Neuronal stem cell (in vitro differentiated cells): Measurements from ENCODE around the gene MED15.

Source experiments
- DNase-seq: peaks from one replicate; pipeline ENCODE4 v3.0.0-alpha.2; 2013; ENCODE audit warnings: low spot score
- H2AFZ ChIP-seq: one replicate; pipeline ENCODE4 v1.6.1; 2013; ENCODE audit warnings: mild to moderate bottlenecking, low read length, inconsistent platforms
- H2AK5ac ChIP-seq: 2 replicates; pipeline ENCODE4 v1.6.1; 2013; ENCODE audit warnings: low read depth, mild to moderate bottlenecking, inconsistent platforms, low read length, moderate library complexity, mixed read lengths
- H2BK120ac ChIP-seq: 2 replicates; pipeline ENCODE4 v1.6.1; 2013; ENCODE audit warnings: low read depth, mild to moderate bottlenecking, inconsistent platforms, low read length, moderate library complexity, mixed read lengths
- H2BK12ac ChIP-seq: one replicate; pipeline ENCODE4 v1.6.1; 2013; ENCODE audit warnings: low read length, inconsistent platforms
- H2BK15ac ChIP-seq: 2 replicates; pipeline ENCODE4 v1.6.1; 2013; ENCODE audit warnings: mild to moderate bottlenecking, low read length, inconsistent platforms, mixed read lengths
- H2BK5ac ChIP-seq: one replicate; pipeline ENCODE4 v1.6.1; 2013; ENCODE audit warnings: inconsistent platforms, mild to moderate bottlenecking, low read length, moderate library complexity
- H3K14ac ChIP-seq: one replicate; pipeline ENCODE4 v1.6.1; 2013; ENCODE audit warnings: low read length, inconsistent platforms
- H3K18ac ChIP-seq: 2 replicates; pipeline ENCODE4 v1.6.1; 2013; ENCODE audit warnings: low read length, inconsistent platforms
- H3K23ac ChIP-seq: 2 replicates; pipeline ENCODE4 v1.6.1; 2013; ENCODE audit warnings: low read depth, mild to moderate bottlenecking, mixed read lengths, low read length, inconsistent platforms; ENCODE audit not compliant: poor library complexity
- H3K27ac ChIP-seq: replicated peaks from 3 replicates; pipeline ENCODE4 v1.5.1; 2013; ENCODE audit warnings: low read length, inconsistent platforms
- H3K27me3 ChIP-seq, 3 experiments: 2 replicates each; pipeline ENCODE4 v1.6.1; 2013; ENCODE audit warnings: low read length in 3 of 3, mild to moderate bottlenecking in 2 of 3, inconsistent platforms in 1 of 3, low read depth in 1 of 3, mixed read lengths in 1 of 3, moderate library complexity in 1 of 3; ENCODE audit not compliant: control insufficient read depth in 3 of 3, insufficient read depth in 3 of 3
- H3K36me3 ChIP-seq, 2 donors: replicated peaks in 1 of 2; 2 replicates each; pipeline ENCODE4 v1.6.1; 2013; ENCODE audit warnings: low read length in 2 of 2; ENCODE audit not compliant: control insufficient read depth in 2 of 2, insufficient read depth in 2 of 2
- H3K4ac ChIP-seq: 2 replicates; pipeline ENCODE4 v1.6.1; 2013; ENCODE audit warnings: inconsistent platforms, mild to moderate bottlenecking, low read length, moderate library complexity
- H3K4me1 ChIP-seq, 2 donors: 1 replicate in 1 of 2; 2 replicates in 1 of 2; pipeline ENCODE4 v1.6.1; 2013; ENCODE audit warnings: low read length in 2 of 2, low read depth in 1 of 2; ENCODE audit not compliant: control insufficient read depth in 2 of 2, insufficient read depth in 1 of 2
- H3K4me2 ChIP-seq: one replicate; pipeline ENCODE4 v1.6.1; 2013; ENCODE audit warnings: mild to moderate bottlenecking, low read length, inconsistent platforms; ENCODE audit not compliant: insufficient read depth, poor library complexity, severe bottlenecking
- H3K4me3 ChIP-seq, 2 donors: 2 replicates each; pipeline ENCODE4 v1.5.1; 2013; ENCODE audit warnings: low read length in 2 of 2, mild to moderate bottlenecking in 2 of 2, inconsistent platforms in 1 of 2, moderate library complexity in 1 of 2
- H3K79me1 ChIP-seq: one replicate; pipeline ENCODE4 v1.6.1; 2013; ENCODE audit warnings: low read depth, mild to moderate bottlenecking, inconsistent platforms, low read length, moderate library complexity
- H3K9ac ChIP-seq: one replicate; pipeline ENCODE4 v1.6.1; 2013; ENCODE audit warnings: mild to moderate bottlenecking, low read depth, low read length, inconsistent platforms; ENCODE audit not compliant: poor library complexity
- H3K9me3 ChIP-seq, 2 donors: replicated peaks in 1 of 2; 2 replicates each; pipeline versions ENCODE3 to v1.6.1; 2013; ENCODE audit warnings: low read length in 2 of 2, mild to moderate bottlenecking in 2 of 2, inconsistent platforms in 1 of 2, low read depth in 1 of 2, mixed read lengths in 1 of 2, moderate library complexity in 1 of 2; ENCODE audit not compliant: control insufficient read depth in 2 of 2, insufficient read depth in 1 of 2
- H4K8ac ChIP-seq: one replicate; pipeline ENCODE4 v1.6.1; 2013; ENCODE audit warnings: low read depth, mild to moderate bottlenecking, inconsistent platforms, low read length, moderate library complexity
- H4K91ac ChIP-seq: one replicate; pipeline ENCODE4 v1.6.1; 2013; ENCODE audit warnings: low read length, low read depth, mild to moderate bottlenecking, inconsistent platforms; ENCODE audit not compliant: poor library complexity
- WGBS, 2 donors: extraction: QIAGEN DNeasy Blood & Tissue Kit; methylation state at CpG; one replicate each; pipeline ENCODE4 v1.1.7; 2013; ENCODE audit warnings: missing lambda C conversion rate in 2 of 2, mixed read lengths in 1 of 2; ENCODE audit not compliant: insufficient read length in 2 of 2, insufficient replicate concordance in 1 of 2; ENCODE audit errors: extremely low coverage in 2 of 2; 5-methylcytosine and 5-hydroxymethylcytosine counted together

The MED15 gene

DNA sequence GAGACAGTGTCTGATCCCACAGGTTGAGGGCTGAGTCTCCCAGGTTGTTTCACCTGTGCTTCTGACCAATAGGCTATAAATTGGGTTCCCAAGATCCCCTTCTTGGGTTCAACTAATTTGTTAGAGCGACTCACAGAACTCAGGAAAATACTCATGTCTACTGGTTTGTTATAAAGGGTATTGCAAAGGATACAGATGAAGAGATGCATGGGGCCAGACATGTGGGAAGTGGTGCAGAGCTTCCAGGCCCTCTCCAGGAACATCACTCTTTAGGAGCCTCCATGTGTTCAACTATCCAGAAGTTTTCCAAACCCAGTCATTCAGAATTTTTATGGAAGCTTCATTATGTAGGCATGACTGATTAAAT is 16.5 kb upstream of the MED15 start:
- H3K4me3 ChIP-seq = no peak overlapping the region
- no CpG with 5 or more reads among the region's 1 CpG for WGBS, 2 donors

DNA sequence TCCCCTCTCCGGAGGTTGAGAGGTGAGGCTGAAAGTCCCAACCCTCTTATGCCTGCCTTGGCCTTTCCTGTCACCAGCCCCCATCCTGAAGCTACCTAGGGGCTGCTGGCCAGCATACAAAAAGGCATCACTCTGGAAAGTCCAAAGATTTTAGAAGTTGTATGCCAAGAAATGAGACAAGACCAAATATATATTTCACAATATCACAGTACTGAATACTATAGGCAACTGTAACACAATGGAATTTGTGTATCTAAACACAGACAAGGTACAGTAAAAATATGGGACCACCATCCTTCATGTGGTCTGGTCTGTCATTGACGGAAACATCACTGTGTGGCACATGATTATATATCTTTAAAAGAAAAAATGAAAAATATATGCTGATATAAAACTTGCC is 16.1 kb upstream of the MED15 start:
- no peak overlapping the region for H3K14ac ChIP-seq
- H3K9ac ChIP-seq = no peak overlapping the region
- WGBS, 2 donors = no CpG with 5 or more reads among the region's 2 CpGs
- no peak overlapping the region for H3K27ac ChIP-seq
- no peak overlapping the region for H2BK15ac ChIP-seq
- H3K18ac ChIP-seq = no peak overlapping the region
- no peak overlapping the region for H2BK120ac ChIP-seq
- peaks cover 0 to 3% of the 10 kb centered on the region in 2 donors for H3K9me3 ChIP-seq
- H4K91ac ChIP-seq = no peak overlapping the region
- H3K4ac ChIP-seq = no peak overlapping the region
- no peak overlapping the region for H2AK5ac ChIP-seq
- H4K8ac ChIP-seq = no peak overlapping the region
- H3K27me3 ChIP-seq = peaks cover 0 to 5% (median 0%) of the 10 kb centered on the region in 3 experiments
- no peak overlapping the region for H2BK12ac ChIP-seq
- peaks cover 20% of the 10 kb centered on the region for H3K79me1 ChIP-seq
- H3K23ac ChIP-seq = peak overlapping the region; percentile 43
- no peak overlapping the region for H3K4me3 ChIP-seq
- peaks cover 9 to 24% of the 10 kb centered on the region in 2 donors for H3K36me3 ChIP-seq
- no peaks in the 10 kb centered on the region for H3K4me1 ChIP-seq
- H2AFZ ChIP-seq = no peak overlapping the region
- no peak overlapping the region for H2BK5ac ChIP-seq
- H3K4me2 ChIP-seq = no peak overlapping the region
- no peak for DNase-seq

More for the DNA sequence above, 16.5 kb upstream of the MED15 start:
- Histone ChIP-seq H3K23ac (peak overlapping the region; percentile 47), H4K8ac (no peak overlapping the region), H3K9me3 (peaks cover 0 to 3% of the 10 kb centered on the region in 2 donors), H3K4me1 (no peaks in the 10 kb centered on the region), H3K18ac (no peak overlapping the region), H2BK15ac (no peak overlapping the region), H4K91ac (no peak overlapping the region), H3K14ac (no peak overlapping the region), H3K9ac (no peak overlapping the region), H2BK120ac (no peak overlapping the region), H3K27ac (no peak overlapping the region), H2AK5ac (no peak overlapping the region), H3K4me2 (no peak overlapping the region), H2BK5ac (no peak overlapping the region), H2AFZ (no peak overlapping the region), H3K27me3 (peaks cover 0 to 5% (median 0%) of the 10 kb centered on the region in 3 experiments), H3K4ac (no peak overlapping the region), H2BK12ac (no peak overlapping the region), H3K36me3 (peaks cover 9 to 27% of the 10 kb centered on the region in 2 donors), H3K79me1 (peaks cover 20% of the 10 kb centered on the region)
- DNase-seq = no peak

DNA sequence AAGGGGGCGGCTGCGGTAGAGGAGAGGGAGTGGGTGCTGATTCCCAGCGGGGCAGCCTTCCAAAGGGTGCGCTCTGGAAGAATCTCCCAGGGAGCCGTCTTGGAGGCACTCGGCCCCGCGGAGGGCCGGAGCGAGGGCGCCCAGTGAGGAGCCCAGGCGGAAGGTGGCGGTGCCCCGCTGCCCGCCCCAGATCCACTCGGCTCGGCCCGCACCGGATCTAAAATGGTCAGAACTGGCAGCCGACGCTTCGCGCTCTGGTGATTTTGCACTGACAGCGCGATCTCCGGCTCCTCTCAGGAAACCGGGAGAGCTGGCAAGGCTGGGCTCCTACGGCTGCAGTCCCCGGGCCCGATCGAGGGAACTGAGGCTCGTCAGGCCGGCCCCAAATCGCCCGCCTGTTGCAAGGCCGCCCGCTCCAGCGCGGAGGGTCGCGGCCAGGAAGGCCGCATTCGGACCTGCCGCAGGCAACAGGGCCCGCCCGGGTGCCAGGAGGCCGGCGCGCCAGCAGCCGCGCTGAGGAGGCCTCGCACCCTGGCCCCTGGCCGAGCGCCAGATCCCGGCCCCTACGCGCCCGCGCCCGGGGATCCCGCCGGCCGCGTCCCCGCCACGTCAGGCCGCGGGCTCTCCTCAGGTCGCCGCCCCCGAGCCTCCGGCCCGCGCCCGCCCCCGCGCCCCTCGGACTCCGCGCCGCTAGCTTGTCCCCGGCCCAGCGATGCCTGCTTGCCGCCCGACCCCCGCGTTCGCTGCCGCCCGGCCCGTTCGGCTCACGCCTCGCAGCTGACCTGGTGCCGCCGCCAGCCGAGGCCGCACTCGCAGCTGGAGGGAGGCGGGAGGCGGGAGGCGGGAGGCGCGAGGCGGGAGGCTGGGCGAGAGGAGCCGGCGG is 12.2 kb upstream of the MED15 start, which contains the start of gene KLHL22:
KLHL22 (minus strand) TSS at position 818 of the 883 bp plus-strand sequence. CDS start 6,584 bp downstream, outside the sequence.
- Histone ChIP-seq H3K4me1 (peaks cover 3 to 7% of the 10 kb centered on the region in 2 donors), H2AK5ac (peak within 1 kb of the TSS; percentile 94), H2BK5ac (peak within 1 kb of the TSS; percentile 95), H4K8ac (no peak within 1 kb of the TSS), H3K9ac (peak within 1 kb of the TSS; percentile 97), H3K14ac (peak within 1 kb of the TSS; percentile 82), H3K23ac (peak within 1 kb of the TSS; percentile 99), H3K79me1 (peaks cover 17% of the 10 kb centered on the region), H4K91ac (no peak within 1 kb of the TSS), H3K27me3 (peaks cover 0 to 5% (median 0%) of the 10 kb centered on the region in 3 experiments), H2BK12ac (peak within 1 kb of the TSS; percentile 58), H3K36me3 (peaks cover 3 to 18% of the 10 kb centered on the region in 2 donors), H3K18ac (peak within 1 kb of the TSS; percentile 98), H3K9me3 (no peaks in the 10 kb centered on the region), H3K4me2 (peak within 1 kb of the TSS; percentile 98), H3K4ac (peak within 1 kb of the TSS; percentile 66), H2BK15ac (peak within 1 kb of the TSS; percentile 83), H2AFZ (peak within 1 kb of the TSS; percentile 90), H2BK120ac (peak within 1 kb of the TSS; percentile 94), H3K4me3 (peak within 1 kb of the TSS; percentile 64 to 89), H3K27ac (peak within 1 kb of the TSS; percentile 84)
- peak; percentile 21 for DNase-seq
- no CpG with 5 or more reads among the region's 108 CpGs for WGBS, 2 donors
